HEK293T (cell line): ENCODE measurements around the gene CRX.
"Not testable (repeated sequence)": the region's sequence is repeated elsewhere in the genome, so short reads cannot be mapped to it uniquely, and the experiment has no call there.

ENCODE experiments used
- CTCF ChIA-PET: fragments of 350-600 bp; formaldehyde crosslinking; extraction: SDS; loops from one replicate; lab custom pipeline; 2021; ENCODE audit warnings: antibody characterized with exemption, inconsistent platforms; lab: Yijun Ruan, JAX
- POLR2A ChIA-PET: fragments of 350-600 bp; formaldehyde crosslinking; extraction: SDS; loops from one replicate; lab custom pipeline; 2020; ENCODE audit warnings: antibody characterized with exemption, inconsistent platforms; lab: Yijun Ruan, JAX
- DNase-seq: peaks from one replicate; pipeline ENCODE4 v3.0.0; 2012; ENCODE audit warnings: mixed read lengths; ENCODE audit errors: extremely low spot score
- ARNT ChIP-seq: fragments of 450-650 bp; IDR thresholded peaks from 2 replicates; pipeline ENCODE4 v1.6.1; 2017; ENCODE audit warnings: mild to moderate bottlenecking
- BHLHE40 ChIP-seq: fragments of 450-650 bp; IDR thresholded peaks from 2 replicates; pipeline ENCODE4 v1.6.1; 2016; ENCODE audit warnings: mild to moderate bottlenecking, moderate library complexity, borderline replicate concordance
- CTBP1 ChIP-seq: fragments of 450-650 bp; IDR thresholded peaks from 2 replicates; pipeline ENCODE4 v1.6.1; 2016; ENCODE audit warnings: borderline replicate concordance
- ELF4 ChIP-seq: fragments of 450-650 bp; IDR thresholded peaks from 2 replicates; pipeline ENCODE4 v1.6.1; 2017; ENCODE audit warnings: antibody characterized with exemption
- FOXA1 ChIP-seq: fragments of 450-650 bp; IDR thresholded peaks from 2 replicates; pipeline ENCODE4 v1.6.1; 2016; ENCODE audit warnings: mild to moderate bottlenecking
- FOXK2 ChIP-seq: fragments of 450-650 bp; IDR thresholded peaks from 2 replicates; pipeline ENCODE4 v1.6.1; 2016; ENCODE audit warnings: mild to moderate bottlenecking
- FOXM1 ChIP-seq: fragments of 450-650 bp; IDR thresholded peaks from 2 replicates; pipeline ENCODE4 v1.6.1; 2017; ENCODE audit warnings: mild to moderate bottlenecking, borderline replicate concordance
- HDGF ChIP-seq: fragments of 450-650 bp; IDR thresholded peaks from 2 replicates; pipeline ENCODE4 v1.6.1; 2017; ENCODE audit warnings: antibody characterized with exemption, borderline replicate concordance
- L3MBTL2 ChIP-seq: fragments of 450-650 bp; conservative IDR thresholded peaks from 2 replicates; pipeline ENCODE4 v1.6.1; 2016; ENCODE audit warnings: mild to moderate bottlenecking
- LEF1 ChIP-seq: fragments of 450-650 bp; IDR thresholded peaks from 2 replicates; pipeline ENCODE4 v1.6.1; 2017; ENCODE audit warnings: mild to moderate bottlenecking, borderline replicate concordance
- NFRKB ChIP-seq: fragments of 450-650 bp; IDR thresholded peaks from 2 replicates; pipeline ENCODE4 v1.6.1; 2016; ENCODE audit warnings: mild to moderate bottlenecking, moderate library complexity
- PKNOX1 ChIP-seq: fragments of 450-650 bp; IDR thresholded peaks from 2 replicates; pipeline ENCODE4 v1.6.1; 2016
- SP1 ChIP-seq: fragments of 450-650 bp; IDR thresholded peaks from 2 replicates; pipeline ENCODE4 v1.6.1; 2017
- SUZ12 ChIP-seq: fragments of 450-650 bp; IDR thresholded peaks from 2 replicates; pipeline ENCODE4 v1.6.1; 2016; ENCODE audit warnings: mild to moderate bottlenecking
- TARDBP ChIP-seq: fragments of 450-650 bp; IDR thresholded peaks from 2 replicates; pipeline ENCODE4 v1.6.1; 2016
- ZNF384 ChIP-seq: fragments of 450-650 bp; IDR thresholded peaks from 2 replicates; pipeline ENCODE4 v1.6.1; 2016

Gene CRX

GRCh38 chr19:47865166-47865565 lies 43.4 kb downstream of the CRX start:
- no peak for DNase-seq
- TF ChIP-seq TARDBP = no peak
- no peak for TF ChIP-seq ARNT
- TF ChIP-seq ZNF384 = no peak
- no peak for TF ChIP-seq CTBP1
- TF ChIP-seq FOXK2 = no peak
- no peak for TF ChIP-seq PKNOX1
- TF ChIP-seq FOXM1 = no peak
- TF ChIP-seq NFRKB = no peak
- no peak for TF ChIP-seq HDGF
- no peak for TF ChIP-seq SUZ12
- no peak for TF ChIP-seq SP1
- TF ChIP-seq ELF4 = no peak
- TF ChIP-seq BHLHE40 = no peak
- no peak for TF ChIP-seq FOXA1
- no peak for TF ChIP-seq L3MBTL2
- POLR2A ChIA-PET = no interaction called here
- CTCF ChIA-PET = interaction anchor here (2.4 kb wide), 1 partner anchor 16 kb away, joined by 12 read pairs; no protein-coding TSS in a partner anchor

DNA sequence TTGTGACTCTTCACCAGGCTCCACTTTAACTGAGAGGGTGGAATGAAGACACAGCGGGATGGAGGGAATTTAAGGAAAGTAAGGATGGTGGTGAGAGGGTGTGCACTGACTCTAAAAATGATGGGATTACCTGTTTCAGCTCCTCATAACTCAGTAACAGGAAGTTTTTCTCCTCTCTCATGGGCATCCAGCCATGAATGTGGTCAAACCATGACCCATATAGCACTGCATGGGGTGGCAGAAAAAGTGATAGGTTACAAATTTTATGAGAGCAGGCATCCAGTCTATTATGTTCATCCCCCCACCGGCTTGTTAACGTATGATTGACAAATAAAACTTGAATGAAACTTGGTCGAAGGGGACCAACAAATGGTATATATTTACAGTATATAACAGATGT lies 57.2 kb downstream of the CRX start:
- POLR2A ChIA-PET = no interaction called here

DNA sequence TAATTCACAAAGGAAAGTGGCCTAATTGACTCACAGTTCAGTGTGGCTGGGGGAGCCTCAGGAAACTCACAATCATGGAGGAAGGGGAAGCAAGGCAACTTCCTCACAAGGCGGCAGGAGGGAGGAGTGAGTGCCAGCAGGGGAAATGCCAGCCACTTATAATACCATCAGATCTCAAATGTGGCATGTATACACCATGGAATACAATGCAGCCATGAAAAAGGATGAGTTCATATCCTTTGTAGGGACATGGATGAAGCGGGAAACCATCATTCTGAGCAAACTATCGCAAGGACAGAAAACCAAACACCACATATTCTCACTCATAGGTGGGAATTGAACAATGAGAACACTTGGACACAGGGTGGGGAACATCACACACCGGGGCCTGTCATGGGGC lies 57.6 kb downstream of the CRX start:
- CTCF ChIA-PET, DNase-seq, POLR2A ChIA-PET: not testable (repeated sequence)

More for the DNA sequence above, 57.2 kb downstream of the CRX start:
- DNase-seq = no peak
- TF ChIP-seq CTBP1 (no peak), HDGF (no peak), TARDBP (no peak), NFRKB (no peak), SUZ12 (no peak), SP1 (no peak), FOXA1 (no peak), ARNT (no peak), PKNOX1 (no peak), ELF4 (no peak), FOXM1 (no peak), LEF1 (no peak), ZNF384 (no peak), BHLHE40 (no peak), L3MBTL2 (no peak), FOXK2 (no peak)
- CTCF ChIA-PET = no interaction called here

DNA sequence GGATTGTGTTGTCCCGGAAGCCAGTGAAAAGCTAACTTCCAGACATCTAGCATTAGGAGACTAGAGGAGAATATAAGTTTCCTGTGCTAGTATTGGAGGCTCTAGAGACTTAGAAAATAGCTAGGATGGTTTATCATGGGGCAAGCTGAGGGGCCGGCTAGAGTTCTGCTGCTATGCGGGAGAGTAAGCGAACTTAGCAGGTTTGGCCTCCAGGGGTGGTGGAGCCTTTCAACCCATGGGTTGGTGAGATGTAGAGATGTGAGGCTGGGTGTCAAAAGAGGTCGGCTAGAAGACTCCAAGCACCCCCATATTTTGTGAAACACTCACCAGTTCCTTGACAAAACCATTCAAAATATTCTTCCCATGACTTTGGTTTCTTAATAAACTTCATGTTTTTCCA lies 60.0 kb downstream of the CRX start:
- no peak for TF ChIP-seq BHLHE40
- no peak for TF ChIP-seq TARDBP
- no peak for TF ChIP-seq CTBP1
- TF ChIP-seq FOXK2 = no peak
- TF ChIP-seq ARNT = no peak
- no peak for TF ChIP-seq FOXA1
- no peak for TF ChIP-seq HDGF
- TF ChIP-seq FOXM1 = no peak
- no peak for TF ChIP-seq SP1
- TF ChIP-seq PKNOX1 = no peak
- no peak for TF ChIP-seq SUZ12
- CTCF ChIA-PET = interaction anchor here (0.5 kb wide), 1 partner anchor 271 kb away, joined by 7 read pairs; no protein-coding TSS in a partner anchor
- POLR2A ChIA-PET = interaction anchor here (1.0 kb wide), 1 partner anchor 33 kb away, joined by 3 read pairs; no protein-coding TSS in a partner anchor
- DNase-seq = no peak

- no peak for TF ChIP-seq PKNOX1
- TF ChIP-seq ZNF384 = no peak
- no peak for TF ChIP-seq BHLHE40
- no peak for TF ChIP-seq CTBP1
- TF ChIP-seq ELF4 = no peak
- no peak for TF ChIP-seq TARDBP
- TF ChIP-seq NFRKB = no peak
- no peak for TF ChIP-seq ARNT
- no peak for TF ChIP-seq FOXK2
- TF ChIP-seq SP1 = no peak
- TF ChIP-seq HDGF = no peak
- no peak for TF ChIP-seq FOXM1
- ChIA-PET CTCF (no interaction called here), POLR2A (no interaction called here)
- DNase-seq = no peak
Observed at GRCh38 chr19:47882890-47883289, 61.2 kb downstream of the CRX start.

GRCh38 chr19:47885067-47885463 lies 63.3 kb downstream of the CRX start:
- POLR2A ChIA-PET = no interaction called here
- CTCF ChIA-PET = interaction anchor here (1.6 kb wide), 1 partner anchor 16 kb away, joined by 5 read pairs; no protein-coding TSS in a partner anchor
- DNase-seq = no peak
- TF ChIP-seq ARNT (no peak), L3MBTL2 (no peak), FOXM1 (no peak)
